ENCODE data around the gene PRKG2. TPM values are rescaled to one million over a fixed set of nuclear protein-coding genes. Genes with fewer than 3 reads are reported as not detected.

PRKG2 gene
- total RNA-seq, 1 donor from 2014 or later = not detected

GRCh38 chr4:81102107-81102506 is 112.9 kb downstream of the PRKG2 start:
- no peak for DNase-seq (ENCODE audit: low read depth, low spot score)

GRCh38 chr4:81096566-81096965 is 118.5 kb downstream of the PRKG2 start:
- DNase-seq (ENCODE audit: low read depth, low spot score) = no peak

- no peak for DNase-seq (ENCODE audit: low read depth, low spot score)
These were observed 119.6 kb downstream of the PRKG2 start for GRCh38 chr4:81095389-81095788.

- no peak for DNase-seq (ENCODE audit: low read depth, low spot score)
These were observed 121.2 kb downstream of the PRKG2 start for GRCh38 chr4:81093720-81094401.

- no peak for DNase-seq (ENCODE audit: low read depth, low spot score)
These were observed 129.0 kb downstream of the PRKG2 start for GRCh38 chr4:81085979-81086378.

GRCh38 chr4:81085291-81085690 is 129.7 kb downstream of the PRKG2 start:
- no peak for DNase-seq (ENCODE audit: low read depth, low spot score)

GRCh38 chr4:81084634-81085033 is 130.4 kb downstream of the PRKG2 start:
- DNase-seq (ENCODE audit: low read depth, low spot score) = no peak

GRCh38 chr4:81084029-81084428 is 131.0 kb downstream of the PRKG2 start:
- no peak for DNase-seq (ENCODE audit: low read depth, low spot score)

- no peak for DNase-seq (ENCODE audit: low read depth, low spot score)
These were observed 133.9 kb downstream of the PRKG2 start for GRCh38 chr4:81081156-81081555.

GRCh38 chr4:81071013-81071412 is 144.0 kb downstream of the PRKG2 start:
- no peak for DNase-seq (ENCODE audit: low read depth, low spot score)

- DNase-seq (ENCODE audit: low read depth, low spot score) = peak; percentile 37
These were observed 145.2 kb downstream of the PRKG2 start for GRCh38 chr4:81069706-81070331.

GRCh38 chr4:81065446-81065845 is 149.6 kb downstream of the PRKG2 start:
- DNase-seq (ENCODE audit: low read depth, low spot score) = no peak

GRCh38 chr4:81062001-81062400 is 153.0 kb downstream of the PRKG2 start:
- no peak for DNase-seq (ENCODE audit: low read depth, low spot score)

GRCh38 chr4:81061344-81061730 is 153.7 kb downstream of the PRKG2 start:
- DNase-seq (ENCODE audit: low read depth, low spot score) = no peak

- no peak for DNase-seq (ENCODE audit: low read depth, low spot score)
These were observed 154.3 kb downstream of the PRKG2 start for GRCh38 chr4:81060587-81061343.

GRCh38 chr4:81058621-81059020 is 156.4 kb downstream of the PRKG2 start:
- DNase-seq (ENCODE audit: low read depth, low spot score) = no peak

GRCh38 chr4:81052119-81053068 is 162.6 kb downstream of the PRKG2 start:
- DNase-seq (ENCODE audit: low read depth, low spot score) = peak; percentile 11

GRCh38 chr4:81049907-81050306 is 165.1 kb downstream of the PRKG2 start:
- DNase-seq (ENCODE audit: low read depth, low spot score) = no peak

GRCh38 chr4:81049330-81049729 is 165.7 kb downstream of the PRKG2 start:
- DNase-seq (ENCODE audit: low read depth, low spot score) = no peak

- no peak for DNase-seq (ENCODE audit: low read depth, low spot score)
These were observed 172.2 kb downstream of the PRKG2 start for GRCh38 chr4:81042578-81043365.
